Measurements from ENCODE around the gene IKZF3.
"Not testable (repeated sequence)": the region's sequence is repeated elsewhere in the genome, so short reads cannot be mapped to it uniquely, and the experiment has no call there.

Gene IKZF3

DNA sequence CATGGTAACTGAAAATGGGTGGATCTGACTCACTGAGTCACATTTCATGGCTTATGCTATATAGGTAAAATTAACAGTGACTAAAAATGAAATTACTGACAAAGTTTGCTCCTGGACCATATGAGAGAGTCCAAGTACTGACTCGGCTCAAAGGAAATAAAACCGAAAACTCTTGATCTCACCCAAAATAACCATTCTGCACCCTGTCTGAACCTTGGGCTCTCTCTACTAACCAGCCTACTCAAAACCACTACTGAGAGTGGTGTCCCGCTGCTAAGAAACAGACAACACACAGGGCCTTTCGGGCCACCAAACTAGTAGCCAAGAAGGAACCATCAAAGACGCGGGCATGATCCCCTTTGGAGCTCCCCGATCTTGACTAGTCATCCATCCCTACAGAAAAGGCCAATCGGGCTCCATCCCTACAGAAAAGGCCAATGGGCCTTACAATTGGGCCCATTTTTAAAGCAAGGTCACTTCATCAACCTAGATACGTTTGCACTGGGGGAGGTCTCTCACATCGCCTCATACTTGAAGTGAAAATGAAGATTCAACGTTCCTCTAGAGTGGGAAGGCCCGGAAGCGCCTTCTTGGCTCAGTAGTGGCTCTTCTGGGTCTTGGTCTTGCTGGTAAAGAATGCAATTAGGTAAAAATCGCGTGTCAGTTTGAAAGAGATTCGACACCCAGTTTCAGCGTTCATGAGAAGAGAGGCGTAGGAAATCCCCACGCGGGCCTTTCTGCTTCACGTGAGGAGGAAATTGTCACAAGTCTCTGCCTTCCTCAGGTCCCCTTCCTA, 3.2 kb upstream of the IKZF3 start:
- no peaks in the 10 kb centered on the region for H3K36me3 ChIP-seq (ENCODE audit: control insufficient read depth, insufficient read depth, low read length)
- H3K79me2 ChIP-seq = no peaks in the 10 kb centered on the region
- H3K4me1 ChIP-seq = no peaks in the 10 kb centered on the region
- H3K4me2 ChIP-seq (ENCODE audit: low read length) = no peak overlapping the region
- peaks cover 13% of the 10 kb centered on the region for H3K27me3 ChIP-seq (ENCODE audit: control insufficient read depth, insufficient read depth, low read length)
- no peak overlapping the region for H2AFZ ChIP-seq
- TF ChIP-seq, protein P1, sequence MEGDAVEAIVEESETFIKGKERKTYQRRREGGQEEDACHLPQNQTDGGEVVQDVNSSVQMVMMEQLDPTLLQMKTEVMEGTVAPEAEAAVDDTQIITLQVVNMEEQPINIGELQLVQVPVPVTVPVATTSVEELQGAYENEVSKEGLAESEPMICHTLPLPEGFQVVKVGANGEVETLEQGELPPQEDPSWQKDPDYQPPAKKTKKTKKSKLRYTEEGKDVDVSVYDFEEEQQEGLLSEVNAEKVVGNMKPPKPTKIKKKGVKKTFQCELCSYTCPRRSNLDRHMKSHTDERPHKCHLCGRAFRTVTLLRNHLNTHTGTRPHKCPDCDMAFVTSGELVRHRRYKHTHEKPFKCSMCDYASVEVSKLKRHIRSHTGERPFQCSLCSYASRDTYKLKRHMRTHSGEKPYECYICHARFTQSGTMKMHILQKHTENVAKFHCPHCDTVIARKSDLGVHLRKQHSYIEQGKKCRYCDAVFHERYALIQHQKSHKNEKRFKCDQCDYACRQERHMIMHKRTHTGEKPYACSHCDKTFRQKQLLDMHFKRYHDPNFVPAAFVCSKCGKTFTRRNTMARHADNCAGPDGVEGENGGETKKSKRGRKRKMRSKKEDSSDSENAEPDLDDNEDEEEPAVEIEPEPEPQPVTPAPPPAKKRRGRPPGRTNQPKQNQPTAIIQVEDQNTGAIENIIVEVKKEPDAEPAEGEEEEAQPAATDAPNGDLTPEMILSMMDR (IDR thresholded peaks at IDR 0.05) = no peak
- no peak overlapping the region for H3K9ac ChIP-seq
- H3K9me3 ChIP-seq (ENCODE audit: control insufficient read depth, low read length) = no peaks in the 10 kb centered on the region
- H3K4me3 ChIP-seq (ENCODE audit: low read depth, low read length) = no peak overlapping the region
- H3K27ac ChIP-seq = no peak overlapping the region

DNA sequence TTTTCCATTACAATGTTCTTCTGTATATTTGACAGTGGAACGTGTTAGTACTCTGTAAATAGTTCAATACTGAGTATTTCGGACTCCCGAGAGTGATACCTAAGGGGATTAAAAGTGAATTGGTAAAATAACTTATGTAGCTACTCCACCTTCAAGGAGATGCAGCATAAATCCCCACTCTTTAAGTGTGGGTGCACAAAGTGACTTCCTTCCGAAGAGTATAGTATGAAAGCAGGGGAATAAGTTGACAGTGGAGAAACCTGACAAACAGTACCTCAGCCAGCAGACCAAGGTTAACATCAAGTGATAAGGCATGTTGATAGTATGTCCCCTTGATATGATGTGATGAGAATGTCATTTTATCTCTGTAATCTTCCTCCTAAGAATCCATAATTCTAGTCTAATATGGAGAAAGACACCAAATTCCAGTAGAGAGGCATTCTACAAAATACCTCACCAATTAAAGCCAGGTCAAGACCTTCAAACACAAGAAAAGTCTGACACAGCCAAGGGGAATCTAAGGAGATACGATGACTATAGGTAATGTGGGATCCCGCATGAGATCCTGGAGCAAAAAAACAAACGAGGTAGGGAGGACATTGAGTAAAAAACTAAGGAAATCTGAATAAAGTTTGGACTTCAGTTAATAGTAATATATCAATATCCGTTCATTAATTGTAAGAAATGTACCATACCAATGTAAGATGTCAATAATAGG, 2.1 kb upstream of the IKZF3 start:
- peaks cover 14% of the 10 kb centered on the region for H3K27me3 ChIP-seq (ENCODE audit: control insufficient read depth, insufficient read depth, low read length)
- no peak overlapping the region for H3K4me3 ChIP-seq (ENCODE audit: low read depth, low read length)
- no peaks in the 10 kb centered on the region for H3K79me2 ChIP-seq
- H3K4me1 ChIP-seq = no peaks in the 10 kb centered on the region
- no peak overlapping the region for H3K27ac ChIP-seq
- H3K4me2 ChIP-seq (ENCODE audit: low read length) = no peak overlapping the region
- TF ChIP-seq, protein P1 (IDR thresholded peaks at IDR 0.05) = no peak
- no peaks in the 10 kb centered on the region for H3K36me3 ChIP-seq (ENCODE audit: control insufficient read depth, insufficient read depth, low read length)
- H3K9ac ChIP-seq = no peak overlapping the region
- no peak overlapping the region for H2AFZ ChIP-seq
- H3K9me3 ChIP-seq (ENCODE audit: control insufficient read depth, low read length) = no peaks in the 10 kb centered on the region

DNA sequence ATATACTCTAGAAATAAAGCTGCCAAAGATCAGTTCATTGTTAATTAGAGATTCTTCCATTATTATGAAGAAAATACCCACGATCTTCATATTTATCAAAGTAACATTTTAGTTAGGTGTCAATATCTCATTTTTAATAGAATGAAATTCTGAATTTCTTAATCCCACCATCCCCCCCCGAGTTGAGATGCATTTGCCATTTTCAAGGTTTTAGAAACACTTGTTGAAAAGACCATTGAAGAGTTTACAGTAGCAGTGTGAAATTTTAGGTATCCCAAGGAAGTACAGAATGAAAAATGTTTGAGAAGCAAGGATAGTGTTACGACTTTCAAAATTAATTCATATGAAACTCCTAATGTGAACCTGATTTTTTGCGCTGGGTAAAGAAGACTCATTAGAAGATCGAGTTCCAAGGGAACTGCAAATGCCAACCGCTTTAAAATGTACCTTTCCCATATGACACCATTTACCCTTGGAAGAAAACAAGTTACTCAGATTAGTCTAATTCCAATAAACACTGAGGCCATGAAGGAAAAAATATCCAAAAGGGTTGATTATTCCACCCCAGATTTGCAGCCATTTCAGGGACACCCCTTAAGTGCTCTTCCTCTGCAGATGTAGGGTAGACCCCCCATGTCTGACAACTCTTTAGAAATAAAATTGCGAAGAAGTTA, 731 bp downstream of the IKZF3 start:
- peak overlapping the region; percentile 23 for H3K4me3 ChIP-seq (ENCODE audit: low read depth, low read length)

DNA sequence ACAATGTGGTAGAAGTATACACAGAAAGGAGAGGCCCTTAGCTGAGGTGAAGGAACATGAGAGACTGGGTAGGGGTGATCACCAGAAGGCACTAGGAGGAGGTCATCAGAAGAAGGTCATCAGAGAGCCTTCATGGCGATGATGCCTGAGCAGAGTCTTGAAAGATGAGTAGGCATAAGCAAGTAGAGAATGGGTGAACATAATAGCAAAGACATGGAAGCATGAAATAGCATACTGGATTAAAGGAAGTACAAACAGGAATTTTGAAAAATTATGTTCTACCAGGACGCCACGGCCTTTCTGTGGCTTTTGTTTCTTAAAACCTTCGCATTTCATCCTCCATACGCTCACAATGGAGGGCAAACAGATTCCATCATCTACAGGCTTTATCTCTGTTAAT, 2.9 kb downstream of the IKZF3 start:
- no peak overlapping the region for H3K4me3 ChIP-seq (ENCODE audit: low read depth, low read length)
- H3K27me3 ChIP-seq (ENCODE audit: control insufficient read depth, insufficient read depth, low read length) = peaks cover 13% of the 10 kb centered on the region
- no peaks in the 10 kb centered on the region for H3K4me1 ChIP-seq
- no peaks in the 10 kb centered on the region for H3K36me3 ChIP-seq (ENCODE audit: control insufficient read depth, insufficient read depth, low read length)
- H2AFZ ChIP-seq = no peak overlapping the region
- no peak overlapping the region for H3K4me2 ChIP-seq (ENCODE audit: low read length)
- no peak overlapping the region for H3K27ac ChIP-seq
- TF ChIP-seq, protein P1 (IDR thresholded peaks at IDR 0.05) = no peak
- H3K9me3 ChIP-seq (ENCODE audit: control insufficient read depth, low read length) = no peaks in the 10 kb centered on the region
- no peaks in the 10 kb centered on the region for H3K79me2 ChIP-seq
- H3K9ac ChIP-seq = no peak overlapping the region

More for the DNA sequence above, 731 bp downstream of the IKZF3 start:
- Histone ChIP-seq H3K9me3 (ENCODE audit: control insufficient read depth, low read length) (no peaks in the 10 kb centered on the region), H3K4me2 (ENCODE audit: low read length) (peak overlapping the region; percentile 49), H3K9ac (no peak overlapping the region), H2AFZ (no peak overlapping the region), H3K79me2 (no peaks in the 10 kb centered on the region), H3K36me3 (ENCODE audit: control insufficient read depth, insufficient read depth, low read length) (no peaks in the 10 kb centered on the region), H3K27me3 (ENCODE audit: control insufficient read depth, insufficient read depth, low read length) (peaks cover 14% of the 10 kb centered on the region), H3K4me1 (no peaks in the 10 kb centered on the region), H3K27ac (no peak overlapping the region)
- TF ChIP-seq, protein P1 (IDR thresholded peaks at IDR 0.05) = no peak

DNA sequence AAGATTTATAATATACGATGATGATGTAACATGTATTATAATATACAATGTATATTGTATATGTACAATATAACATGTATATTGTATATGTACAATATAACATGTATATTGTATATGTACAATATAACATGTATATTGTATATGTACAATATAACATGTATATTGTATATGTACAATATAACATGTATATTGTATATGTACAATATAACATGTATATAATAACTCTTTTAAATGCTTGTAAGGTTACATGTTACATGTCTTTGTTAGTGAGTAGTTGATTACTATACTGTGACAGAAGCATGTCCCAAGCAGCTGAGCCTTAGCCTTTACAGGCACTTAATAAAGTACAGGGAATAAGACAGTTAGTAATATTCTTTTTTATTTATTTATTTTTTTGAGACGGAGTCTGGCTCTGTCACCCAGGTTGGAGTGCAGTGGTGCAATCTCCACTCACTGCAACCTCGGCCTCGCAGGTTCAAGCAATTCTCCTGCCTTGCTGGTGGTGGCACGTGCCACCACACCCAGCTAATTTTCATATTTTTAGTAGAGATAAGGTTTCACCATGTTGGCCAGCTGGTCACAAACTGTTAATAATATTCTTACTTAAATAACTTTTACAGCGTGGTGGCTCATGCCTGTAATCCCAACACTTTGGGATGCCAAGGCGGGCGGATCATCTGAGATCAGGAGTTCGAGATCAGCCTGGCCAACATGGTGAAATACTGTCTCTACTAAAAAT, 8.0 kb downstream of the IKZF3 start:
- not testable (repeated sequence) for H3K27me3 ChIP-seq (ENCODE audit: control insufficient read depth, insufficient read depth, low read length); H3K9me3 ChIP-seq (ENCODE audit: control insufficient read depth, low read length); H3K27ac ChIP-seq; H3K4me3 ChIP-seq (ENCODE audit: low read depth, low read length); H2AFZ ChIP-seq; H3K79me2 ChIP-seq; H3K9ac ChIP-seq; H3K4me2 ChIP-seq (ENCODE audit: low read length); H3K36me3 ChIP-seq (ENCODE audit: control insufficient read depth, insufficient read depth, low read length); H3K4me1 ChIP-seq

Data from parathyroid adenoma (tissue), 2 donors.